ENCODE results near the gene ACAA1. TPM values are rescaled to one million over a fixed set of nuclear protein-coding genes. Genes with fewer than 3 reads are reported as not detected.

Gene ACAA1
- total and polyA plus RNA-seq, 2 of the 13 experiments (the other 11 are each of a cell fraction or from before 2014, with no cell fraction given), result 60.8 to 188 TPM

DNA sequence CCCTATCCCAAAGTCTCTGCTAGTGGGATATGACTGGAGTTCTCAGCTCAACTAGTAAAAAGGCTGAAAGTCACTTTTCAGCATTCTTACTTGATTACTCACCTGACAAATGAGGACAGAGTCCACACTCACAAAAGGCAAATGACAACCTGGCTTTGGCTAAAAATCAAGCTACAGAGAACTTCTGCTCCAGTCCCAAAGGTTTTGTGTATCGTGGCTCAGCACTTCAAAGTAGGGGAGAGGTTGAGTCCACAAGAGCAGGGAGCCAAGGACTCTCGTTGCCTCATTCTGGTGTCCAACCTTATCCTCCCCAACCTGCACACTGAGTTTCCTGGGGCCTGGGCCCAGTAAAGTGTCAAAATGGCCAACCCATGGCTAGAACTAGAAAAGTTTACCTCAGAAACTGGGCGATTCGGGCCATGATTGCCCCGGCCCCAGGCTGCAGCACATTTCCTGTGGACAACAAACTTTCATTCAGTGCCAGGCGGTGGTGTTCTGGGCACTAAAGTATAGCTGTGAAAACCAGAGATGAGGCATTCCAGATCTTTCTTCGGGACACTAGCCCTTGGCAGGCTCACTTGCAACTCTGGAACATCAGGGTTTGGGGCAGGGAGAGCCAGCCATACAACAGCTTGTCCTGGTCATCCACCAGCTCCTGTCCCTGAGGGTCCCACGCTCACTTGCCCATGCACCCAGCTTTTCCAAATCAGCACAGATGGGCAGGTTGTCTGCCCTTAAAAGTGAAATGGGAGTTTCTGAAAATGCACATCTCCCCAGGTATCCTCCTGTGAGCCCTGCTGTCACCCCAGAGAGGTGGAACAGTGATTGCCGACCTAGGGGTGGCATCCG is 3.1 kb downstream of the ACAA1 start (continued):
- TF ChIP-seq ISL2 (CRISPR knock-in tag; IDR thresholded peaks at IDR 0.05) (peak; percentile 83), EEA1 (CRISPR knock-in tag; IDR thresholded peaks at IDR 0.05; ENCODE audit: borderline replicate concordance) (no peak), ZNF280D (CRISPR knock-in tag; IDR thresholded peaks at IDR 0.05) (0 out of 2 replicates have a peak, but pooled peaks have one; percentile 42), CHD4 (IDR thresholded peaks at IDR 0.05; ENCODE audit: borderline replicate concordance, low read length) (peak; percentile 44; the same call in 1 of the 2 replicates), ZSCAN25 (CRISPR knock-in tag; IDR thresholded peaks at IDR 0.05) (peak; percentile 99), THYN1 (CRISPR knock-in tag; IDR thresholded peaks at IDR 0.05; ENCODE audit: borderline replicate concordance, low read depth) (no peak), CBX5 (CRISPR knock-in tag; IDR thresholded peaks at IDR 0.05; ENCODE audit: borderline replicate concordance) (peak; percentile 82; the same call in 1 of the 2 replicates), ZNF530 (CRISPR knock-in tag; IDR thresholded peaks at IDR 0.05; ENCODE audit: low read depth) (no peak), FUBP1 (CRISPR knock-in tag; IDR thresholded peaks at IDR 0.05; ENCODE audit: borderline replicate concordance) (no peak), TOE1 (CRISPR knock-in tag; IDR thresholded peaks at IDR 0.05) (0 out of 2 replicates have a peak, but pooled peaks have one; percentile 40), ZNF83 (CRISPR knock-in tag; IDR thresholded peaks at IDR 0.05; ENCODE audit: borderline replicate concordance) (no peak), ZNF546 (CRISPR knock-in tag; conservative IDR thresholded peaks at IDR 0.05) (no peak), ZBTB39 (CRISPR knock-in tag; IDR thresholded peaks at IDR 0.05) (0 out of 2 replicates have a peak, but pooled peaks have one; percentile 28), BATF2 (CRISPR knock-in tag; IDR thresholded peaks at IDR 0.05) (peak; percentile 34; the same call in 1 of the 2 replicates), NCOA5 (CRISPR knock-in tag; IDR thresholded peaks at IDR 0.05) (no peak), DRAP1 (CRISPR knock-in tag; IDR thresholded peaks at IDR 0.05) (peak; percentile 88; the same call in 1 of the 2 replicates)
- TF ChIP-seq, protein P1, sequence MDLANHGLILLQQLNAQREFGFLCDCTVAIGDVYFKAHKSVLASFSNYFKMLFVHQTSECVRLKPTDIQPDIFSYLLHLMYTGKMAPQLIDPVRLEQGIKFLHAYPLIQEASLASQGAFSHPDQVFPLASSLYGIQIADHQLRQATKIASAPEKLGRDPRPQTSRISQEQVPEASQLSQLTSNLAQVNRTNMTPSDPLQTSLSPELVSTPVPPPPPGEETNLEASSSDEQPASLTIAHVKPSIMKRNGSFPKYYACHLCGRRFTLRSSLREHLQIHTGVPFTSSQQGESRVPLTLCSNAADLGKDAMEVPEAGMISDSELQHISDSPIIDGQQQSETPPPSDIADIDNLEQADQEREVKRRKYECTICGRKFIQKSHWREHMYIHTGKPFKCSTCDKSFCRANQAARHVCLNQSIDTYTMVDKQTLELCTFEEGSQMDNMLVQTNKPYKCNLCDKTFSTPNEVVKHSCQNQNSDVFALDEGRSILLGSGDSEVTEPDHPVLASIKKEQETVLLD (CRISPR knock-in tag; IDR thresholded peaks at IDR 0.05; ENCODE audit: low read depth), result no peak
